Measurements from ENCODE around the gene PRKCE.

DNA sequence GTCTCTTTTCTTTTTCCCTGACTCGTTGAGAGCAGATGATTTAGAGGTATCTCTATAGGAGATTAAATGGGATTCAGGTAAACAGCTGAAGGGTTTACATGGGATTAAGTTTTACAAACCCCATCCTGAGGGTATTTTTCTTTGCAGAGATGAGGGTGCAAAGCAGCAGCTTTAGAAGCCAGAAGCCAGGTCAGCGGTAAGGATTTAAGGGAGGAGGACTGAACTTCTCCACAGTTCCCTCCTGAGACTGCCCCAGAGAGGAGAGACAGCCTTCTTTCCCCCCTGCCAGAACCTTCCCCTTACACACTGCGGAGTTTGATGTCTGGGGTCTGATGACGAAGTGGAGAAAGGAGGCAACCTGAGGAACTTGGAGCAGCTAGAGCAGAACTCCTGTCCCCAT is 220.1 kb downstream of the PRKCE start:
- TF ChIP-seq, protein P1, sequence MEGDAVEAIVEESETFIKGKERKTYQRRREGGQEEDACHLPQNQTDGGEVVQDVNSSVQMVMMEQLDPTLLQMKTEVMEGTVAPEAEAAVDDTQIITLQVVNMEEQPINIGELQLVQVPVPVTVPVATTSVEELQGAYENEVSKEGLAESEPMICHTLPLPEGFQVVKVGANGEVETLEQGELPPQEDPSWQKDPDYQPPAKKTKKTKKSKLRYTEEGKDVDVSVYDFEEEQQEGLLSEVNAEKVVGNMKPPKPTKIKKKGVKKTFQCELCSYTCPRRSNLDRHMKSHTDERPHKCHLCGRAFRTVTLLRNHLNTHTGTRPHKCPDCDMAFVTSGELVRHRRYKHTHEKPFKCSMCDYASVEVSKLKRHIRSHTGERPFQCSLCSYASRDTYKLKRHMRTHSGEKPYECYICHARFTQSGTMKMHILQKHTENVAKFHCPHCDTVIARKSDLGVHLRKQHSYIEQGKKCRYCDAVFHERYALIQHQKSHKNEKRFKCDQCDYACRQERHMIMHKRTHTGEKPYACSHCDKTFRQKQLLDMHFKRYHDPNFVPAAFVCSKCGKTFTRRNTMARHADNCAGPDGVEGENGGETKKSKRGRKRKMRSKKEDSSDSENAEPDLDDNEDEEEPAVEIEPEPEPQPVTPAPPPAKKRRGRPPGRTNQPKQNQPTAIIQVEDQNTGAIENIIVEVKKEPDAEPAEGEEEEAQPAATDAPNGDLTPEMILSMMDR (IDR thresholded peaks at IDR 0.05) = no peak
- TF ChIP-seq POLR2A (IDR thresholded peaks at IDR 0.05) = no peak

Data from body of pancreas (tissue), 4 donors.